ENCODE measurements around the gene TNRC18.
"Not testable (repeated sequence)": the region's sequence is repeated elsewhere in the genome, so short reads cannot be mapped to it uniquely, and the experiment has no call there.

Gene TNRC18

GRCh38 chr7:5283421-5284303 lies 140.0 kb downstream of the TNRC18 start:
- peaks cover 23 to 34% of the 10 kb centered on the region in 2 donors for H3K27me3 Mint-ChIP-seq
- no peak overlapping the region for H3K27ac Mint-ChIP-seq
- H3K36me3 Mint-ChIP-seq = no peaks in the 10 kb centered on the region
- H3K9me3 Mint-ChIP-seq = no peaks in the 10 kb centered on the region
- ATAC-seq (replicated peaks) = no peak
- H3K4me1 Mint-ChIP-seq = peaks cover 0 to 2% of the 10 kb centered on the region in 2 donors
- peak overlapping the region in 1 of 2 donors; percentile 19 for H3K4me3 Mint-ChIP-seq
- DNase-seq = no peak

- DNase-seq (no peak), ATAC-seq (replicated peaks) (peak; percentile 66 to 72)
- peak within 1 kb of the TSS in 1 of 2 donors; percentile 19 for H3K4me3 Mint-ChIP-seq
Observed at GRCh38 chr7:5282543-5283316, 140.9 kb downstream of the TNRC18 start, which contains the start of gene SLC29A4. SLC29A4 (plus strand) TSS chr7:5282943; CDS start chr7:5287817, 4,874 bp downstream.

GRCh38 chr7:5281598-5282500 lies 141.8 kb downstream of the TNRC18 start:
- H3K4me3 Mint-ChIP-seq; H3K36me3 Mint-ChIP-seq; DNase-seq; H3K27ac Mint-ChIP-seq; H3K9me3 Mint-ChIP-seq; ATAC-seq (replicated peaks); H3K4me1 Mint-ChIP-seq: not testable (repeated sequence)
- H3K27me3 Mint-ChIP-seq = peaks cover 21 to 37% of the 10 kb centered on the region in 2 donors

More at GRCh38 chr7:5282543-5283316, 140.9 kb downstream of the TNRC18 start, which contains the start of gene SLC29A4:
- Mint-ChIP-seq H3K27ac (no peak within 1 kb of the TSS), H3K36me3 (no peaks in the 10 kb centered on the region), H3K4me1 (peaks cover 0 to 2% of the 10 kb centered on the region in 2 donors), H3K9me3 (no peaks in the 10 kb centered on the region), H3K27me3 (peaks cover 23 to 41% of the 10 kb centered on the region in 2 donors)

GRCh38 chr7:5279734-5280133 lies 143.9 kb downstream of the TNRC18 start:
- peaks cover 0 to 2% of the 10 kb centered on the region in 2 donors for H3K4me1 Mint-ChIP-seq
- no peaks in the 10 kb centered on the region for H3K9me3 Mint-ChIP-seq
- peaks cover 22 to 50% of the 10 kb centered on the region in 2 donors for H3K27me3 Mint-ChIP-seq
- ATAC-seq (replicated peaks) (no peak), DNase-seq (no peak)
- no peak overlapping the region for H3K27ac Mint-ChIP-seq
- H3K36me3 Mint-ChIP-seq = no peaks in the 10 kb centered on the region
- no peak overlapping the region for H3K4me3 Mint-ChIP-seq

- no peak overlapping the region for H3K27ac Mint-ChIP-seq
- H3K36me3 Mint-ChIP-seq = no peaks in the 10 kb centered on the region
- H3K27me3 Mint-ChIP-seq = peaks cover 19 to 45% of the 10 kb centered on the region in 2 donors
Observed at GRCh38 chr7:5278766-5279165, 144.9 kb downstream of the TNRC18 start.

GRCh38 chr7:5276611-5277010 lies 147.0 kb downstream of the TNRC18 start:
- DNase-seq = no peak
- Mint-ChIP-seq H3K27me3 (peaks cover 19 to 49% of the 10 kb centered on the region in 2 donors), H3K36me3 (no peaks in the 10 kb centered on the region), H3K27ac (no peak overlapping the region), H3K4me1 (no peaks in the 10 kb centered on the region), H3K9me3 (no peaks in the 10 kb centered on the region), H3K4me3 (no peak overlapping the region)
- no peak for ATAC-seq (replicated peaks)

More at GRCh38 chr7:5278766-5279165, 144.9 kb downstream of the TNRC18 start:
- no peak for DNase-seq
- H3K9me3 Mint-ChIP-seq = no peaks in the 10 kb centered on the region
- no peak for ATAC-seq (replicated peaks)
- H3K4me3 Mint-ChIP-seq = no peak overlapping the region
- H3K4me1 Mint-ChIP-seq = no peaks in the 10 kb centered on the region

GRCh38 chr7:5276123-5276522 lies 147.5 kb downstream of the TNRC18 start:
- H3K4me1 Mint-ChIP-seq; ATAC-seq (replicated peaks); DNase-seq; H3K36me3 Mint-ChIP-seq; H3K27ac Mint-ChIP-seq; H3K4me3 Mint-ChIP-seq; H3K9me3 Mint-ChIP-seq: not testable (repeated sequence)
- peaks cover 18 to 44% of the 10 kb centered on the region in 2 donors for H3K27me3 Mint-ChIP-seq

GRCh38 chr7:5275510-5275909 lies 148.1 kb downstream of the TNRC18 start:
- peaks cover 14 to 43% of the 10 kb centered on the region in 2 donors for H3K27me3 Mint-ChIP-seq
- DNase-seq; H3K27ac Mint-ChIP-seq; ATAC-seq (replicated peaks); H3K36me3 Mint-ChIP-seq; H3K4me1 Mint-ChIP-seq; H3K4me3 Mint-ChIP-seq; H3K9me3 Mint-ChIP-seq: not testable (repeated sequence)

GRCh38 chr7:5274985-5275431 lies 148.6 kb downstream of the TNRC18 start:
- H3K27me3 Mint-ChIP-seq = peaks cover 19 to 45% of the 10 kb centered on the region in 2 donors
- DNase-seq; H3K27ac Mint-ChIP-seq; H3K4me1 Mint-ChIP-seq; H3K9me3 Mint-ChIP-seq; H3K36me3 Mint-ChIP-seq; ATAC-seq (replicated peaks); H3K4me3 Mint-ChIP-seq: not testable (repeated sequence)

- no peak overlapping the region for H3K27ac Mint-ChIP-seq
- ATAC-seq (replicated peaks) = no peak
- H3K9me3 Mint-ChIP-seq = no peaks in the 10 kb centered on the region
Observed at GRCh38 chr7:5274441-5274840, 149.2 kb downstream of the TNRC18 start.

GRCh38 chr7:5273831-5274405 lies 149.7 kb downstream of the TNRC18 start:
- H3K4me3 Mint-ChIP-seq; ATAC-seq (replicated peaks); H3K9me3 Mint-ChIP-seq; H3K36me3 Mint-ChIP-seq; H3K4me1 Mint-ChIP-seq; DNase-seq: not testable (repeated sequence)
- H3K27me3 Mint-ChIP-seq = peaks cover 17 to 54% of the 10 kb centered on the region in 2 donors
- peak overlapping the region; percentile 51 for H3K27ac Mint-ChIP-seq

More at GRCh38 chr7:5274441-5274840, 149.2 kb downstream of the TNRC18 start:
- Mint-ChIP-seq H3K36me3 (no peaks in the 10 kb centered on the region), H3K27me3 (peaks cover 17 to 50% of the 10 kb centered on the region in 2 donors), H3K4me3 (no peak overlapping the region), H3K4me1 (no peaks in the 10 kb centered on the region)
- DNase-seq = no peak

GRCh38 chr7:5270788-5271187 lies 152.8 kb downstream of the TNRC18 start:
- Mint-ChIP-seq H3K4me3 (no peak overlapping the region), H3K27ac (peak overlapping the region; percentile 31), H3K9me3 (no peaks in the 10 kb centered on the region), H3K27me3 (peaks cover 16 to 38% of the 10 kb centered on the region in 2 donors), H3K36me3 (no peaks in the 10 kb centered on the region), H3K4me1 (no peaks in the 10 kb centered on the region)
- DNase-seq = no peak
- ATAC-seq (replicated peaks) = no peak

GRCh38 chr7:5269992-5270657 lies 153.5 kb downstream of the TNRC18 start:
- not testable (repeated sequence) for ATAC-seq (replicated peaks); H3K4me3 Mint-ChIP-seq

More at GRCh38 chr7:5269992-5270657, 153.5 kb downstream of the TNRC18 start:
- not testable (repeated sequence) for H3K27ac Mint-ChIP-seq, H3K36me3 Mint-ChIP-seq, H3K9me3 Mint-ChIP-seq, DNase-seq, H3K4me1 Mint-ChIP-seq
- H3K27me3 Mint-ChIP-seq = peaks cover 20 to 40% of the 10 kb centered on the region in 2 donors
